Measurements from ENCODE around the gene GPR101. TPM values are rescaled to one million over a fixed set of nuclear protein-coding genes. Genes with fewer than 3 reads are reported as not detected.

GPR101 gene
- total RNA-seq, 1 experiment from 2014 or later: not detected

- Histone ChIP-seq H3K27ac (no peak overlapping the region), H3K36me3 (ENCODE audit: low read depth) (no peaks in the 10 kb centered on the region), H3F3A (ENCODE audit: insufficient read depth, low read depth) (no peaks in the 10 kb centered on the region), H4K20me1 (ENCODE audit: insufficient read depth) (no peaks in the 10 kb centered on the region), H3K4me2 (no peak overlapping the region), H3K79me2 (ENCODE audit: low read depth) (no peaks in the 10 kb centered on the region), H3K4me1 (replicated peaks; ENCODE audit: insufficient read depth) (no peaks in the 10 kb centered on the region), H3K27me3 (ENCODE audit: insufficient read depth, low read depth) (peaks cover 69% of the 10 kb centered on the region), H2AFZ (no peak overlapping the region), H3K9me2 (ENCODE audit: insufficient read depth) (no peaks in the 10 kb centered on the region), H3K9me3 (ENCODE audit: insufficient read depth, low read depth) (no peaks in the 10 kb centered on the region), H3K4me3 (no peak overlapping the region)
- intact Hi-C loops (cut with micrococcal nuclease; ENCODE audit: unreplicated experiment): no loop called here
- ChIA-PET POLR2A (ENCODE audit: unreplicated experiment) (no interaction called here), CTCF (no interaction called here)
- BruUV-seq (replicated peaks): no TSS peak
- no peak for DNase-seq
- TF ChIP-seq EZH2 (IDR thresholded peaks at IDR 0.05; ENCODE audit: low read depth): no peak
- TF ChIP-seq CTCF (conservative IDR thresholded peaks at IDR 0.05): no peak
Measured at GRCh38 chrX:137044893-137045292, 11.1 kb upstream of the GPR101 start.

GRCh38 chrX:137043736-137044135, 9.9 kb upstream of the GPR101 start:
- no peak overlapping the region for H2AFZ ChIP-seq
- ChIA-PET CTCF (no interaction called here), POLR2A (ENCODE audit: unreplicated experiment) (no interaction called here)
- H3K4me3 ChIP-seq: no peak overlapping the region
- no TSS peak for BruUV-seq (replicated peaks)
- no peaks in the 10 kb centered on the region; the same call in 1 of the 2 replicates for H3K9me2 ChIP-seq (ENCODE audit: insufficient read depth)
- no peaks in the 10 kb centered on the region for H3K36me3 ChIP-seq (ENCODE audit: low read depth)
- no peaks in the 10 kb centered on the region for H4K20me1 ChIP-seq (ENCODE audit: insufficient read depth)
- no peaks in the 10 kb centered on the region for H3F3A ChIP-seq (ENCODE audit: insufficient read depth, low read depth)
- no peak for DNase-seq
- no peak for TF ChIP-seq CTCF (conservative IDR thresholded peaks at IDR 0.05)
- no peak for TF ChIP-seq EZH2 (IDR thresholded peaks at IDR 0.05; ENCODE audit: low read depth)
- intact Hi-C loops (cut with micrococcal nuclease; ENCODE audit: unreplicated experiment): no loop called here
- H3K27me3 ChIP-seq (ENCODE audit: insufficient read depth, low read depth): peaks cover 61% of the 10 kb centered on the region
- no peaks in the 10 kb centered on the region for H3K4me1 ChIP-seq (replicated peaks; ENCODE audit: insufficient read depth)
- H3K79me2 ChIP-seq (ENCODE audit: low read depth): no peaks in the 10 kb centered on the region
- H3K9me3 ChIP-seq (ENCODE audit: insufficient read depth, low read depth): no peaks in the 10 kb centered on the region
- no peak overlapping the region for H3K4me2 ChIP-seq
- H3K27ac ChIP-seq: no peak overlapping the region

- Histone ChIP-seq H3K4me2 (no peak overlapping the region), H3K79me2 (ENCODE audit: low read depth) (no peaks in the 10 kb centered on the region), H3K4me1 (replicated peaks; ENCODE audit: insufficient read depth) (no peaks in the 10 kb centered on the region), H4K20me1 (ENCODE audit: insufficient read depth) (no peaks in the 10 kb centered on the region), H3K4me3 (no peak overlapping the region), H3F3A (ENCODE audit: insufficient read depth, low read depth) (no peaks in the 10 kb centered on the region), H3K27ac (no peak overlapping the region), H3K27me3 (ENCODE audit: insufficient read depth, low read depth) (peaks cover 42% of the 10 kb centered on the region), H3K9me2 (ENCODE audit: insufficient read depth) (no peaks in the 10 kb centered on the region; the same call in 1 of the 2 replicates), H3K36me3 (ENCODE audit: low read depth) (no peaks in the 10 kb centered on the region), H3K9me3 (ENCODE audit: insufficient read depth, low read depth) (no peaks in the 10 kb centered on the region), H2AFZ (no peak overlapping the region)
- TF ChIP-seq CTCF (conservative IDR thresholded peaks at IDR 0.05) (no peak), EZH2 (IDR thresholded peaks at IDR 0.05; ENCODE audit: low read depth) (no peak)
- intact Hi-C loops (cut with micrococcal nuclease; ENCODE audit: unreplicated experiment): no loop called here
- DNase-seq: no peak
- BruUV-seq (replicated peaks): no TSS peak
- ChIA-PET POLR2A (ENCODE audit: unreplicated experiment) (no interaction called here), CTCF (no interaction called here)
Measured at GRCh38 chrX:137041329-137041728, 7.5 kb upstream of the GPR101 start.
